IPS DF 4.7 (cell line): ENCODE results near the gene ELMO1.

Experiments
- DNase-seq: peaks from one replicate; pipeline ENCODE4 v3.0.0-alpha.2; 2013; ENCODE audit warnings: low spot score; ENCODE audit errors: extremely low read depth

ELMO1 gene

DNA sequence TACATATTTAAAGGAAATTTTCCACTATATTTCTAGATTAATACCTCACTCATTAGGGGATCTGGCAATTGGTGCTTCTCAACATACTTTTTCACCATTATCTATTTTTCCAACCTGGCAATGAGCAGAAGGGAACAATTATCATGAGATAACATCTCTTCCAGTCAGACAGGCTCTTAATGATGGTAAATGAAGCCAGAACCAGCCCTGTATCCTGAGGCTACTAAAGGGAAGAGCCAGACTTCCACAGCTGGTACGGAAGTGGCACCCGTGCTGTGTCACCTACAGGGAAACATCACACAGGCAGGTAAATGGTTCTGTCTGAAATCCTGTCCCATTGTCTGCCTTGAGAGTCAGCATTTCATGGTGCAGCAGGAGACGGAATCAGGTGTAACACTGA lies 75.9 kb downstream of the ELMO1 start:
- no peak for DNase-seq

DNA sequence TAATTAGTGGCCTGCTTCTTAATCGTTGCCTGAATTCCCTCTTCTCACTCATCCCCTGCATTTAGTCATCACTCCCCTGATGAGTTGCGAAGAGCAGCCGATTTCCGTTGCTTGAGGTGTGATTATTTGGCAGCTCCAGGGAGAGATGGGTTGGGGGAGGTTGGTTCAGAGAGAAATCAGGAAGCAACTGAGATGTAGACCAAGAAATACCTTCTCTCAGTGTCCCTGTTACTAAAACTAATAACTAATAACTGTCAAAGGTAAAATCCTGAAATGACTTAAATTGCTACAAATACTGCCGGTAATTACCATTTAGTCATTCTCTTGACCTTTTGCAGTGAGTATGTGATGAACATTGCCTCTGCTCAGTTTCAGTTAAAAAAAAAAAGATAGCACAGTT lies 76.9 kb downstream of the ELMO1 start:
- DNase-seq, result no peak

DNA sequence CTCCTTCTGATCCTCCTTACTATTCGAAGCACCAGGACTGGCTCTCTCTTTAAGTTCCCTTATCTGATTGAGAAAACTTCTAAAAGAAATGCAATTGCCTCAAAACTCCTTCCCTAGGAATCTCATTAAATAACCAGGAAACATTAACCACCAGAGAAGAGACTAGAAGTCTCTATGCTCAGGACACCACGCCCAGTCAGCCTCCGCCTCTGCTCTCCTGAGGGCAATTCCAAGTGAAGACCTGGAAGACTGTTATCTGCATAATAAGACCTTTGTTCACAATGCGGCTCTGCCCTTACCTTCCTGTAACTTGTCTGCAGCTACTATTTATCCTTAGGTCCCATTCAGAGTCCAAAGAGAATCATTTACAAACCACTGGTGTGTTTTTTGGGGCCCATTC lies 78.8 kb downstream of the ELMO1 start:
- no peak for DNase-seq

DNA sequence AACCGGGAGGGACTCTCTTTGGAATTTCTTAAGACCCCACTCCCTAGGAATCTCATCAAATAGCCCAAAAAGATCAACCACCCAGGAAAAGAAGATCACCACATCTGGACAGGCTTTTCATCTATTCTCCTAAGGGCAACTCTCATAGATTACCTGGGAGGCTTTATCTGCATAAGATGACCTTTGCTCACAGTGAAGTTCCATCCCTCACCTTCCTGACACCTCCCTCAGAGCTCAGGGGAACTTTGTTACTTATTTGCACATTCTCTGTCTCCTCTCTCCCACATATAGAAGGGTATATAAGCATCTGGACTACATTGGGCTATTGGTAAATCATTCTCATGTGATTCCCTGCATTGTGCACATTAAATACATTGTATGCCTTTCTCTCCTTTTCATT lies 80.1 kb downstream of the ELMO1 start:
- DNase-seq, result no peak

DNA sequence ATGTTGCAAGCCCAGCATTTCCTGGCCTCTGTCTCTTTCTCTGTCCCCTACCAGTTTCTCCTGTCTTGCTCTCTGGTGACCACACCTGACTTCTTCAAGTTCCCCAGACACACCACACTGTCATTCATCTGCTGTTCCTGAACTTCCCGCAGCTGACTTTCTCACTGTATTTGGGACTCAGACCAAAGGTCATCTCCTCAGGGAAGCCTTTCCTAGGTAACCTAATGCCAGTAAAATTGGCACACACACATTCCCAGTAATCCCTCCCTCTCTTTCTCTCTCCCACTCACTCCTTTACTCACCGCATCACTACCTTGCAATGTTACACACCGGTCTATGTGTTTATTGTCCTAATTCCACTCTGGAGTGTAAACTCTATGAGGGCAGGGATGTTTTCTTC lies 81.7 kb downstream of the ELMO1 start:
- DNase-seq, result no peak

DNA sequence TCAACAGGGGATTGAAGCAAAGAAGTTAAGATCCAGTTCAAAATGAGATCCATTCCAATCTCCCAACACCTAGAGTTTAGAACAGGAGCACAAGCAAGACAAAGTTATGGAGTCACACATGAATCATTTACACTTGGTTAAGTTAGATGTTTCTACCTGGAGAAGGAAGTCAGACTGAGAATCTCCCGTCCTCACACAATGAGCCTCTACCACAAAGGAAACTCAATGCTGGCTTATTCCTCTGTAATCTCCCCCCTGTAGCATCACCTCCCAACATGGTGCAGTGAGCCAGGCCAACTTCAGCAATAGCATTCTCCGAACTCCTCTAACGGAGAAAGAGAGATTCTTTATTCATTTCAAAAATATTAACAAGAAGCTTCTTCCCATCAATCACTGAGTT lies 82.2 kb downstream of the ELMO1 start:
- no peak for DNase-seq

DNA sequence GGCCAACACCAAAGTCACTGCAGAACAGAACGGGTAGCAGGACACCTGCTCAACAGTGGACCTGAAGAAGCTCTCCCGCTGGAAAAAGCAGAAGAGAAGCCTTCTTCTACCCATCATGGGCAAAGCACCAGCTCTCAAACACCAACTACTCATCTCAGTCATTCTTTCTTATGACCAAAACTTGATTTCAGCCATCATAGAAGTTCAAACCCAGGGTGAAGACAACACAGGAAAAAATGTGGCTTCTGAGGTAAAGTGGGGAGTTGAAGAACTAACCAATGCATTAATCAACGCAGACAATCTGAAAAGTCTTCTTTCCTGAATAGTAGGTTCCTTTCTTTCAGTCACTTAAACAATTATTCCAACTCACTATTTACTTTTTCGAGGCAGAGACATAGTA lies 83.3 kb downstream of the ELMO1 start:
- no peak for DNase-seq

DNA sequence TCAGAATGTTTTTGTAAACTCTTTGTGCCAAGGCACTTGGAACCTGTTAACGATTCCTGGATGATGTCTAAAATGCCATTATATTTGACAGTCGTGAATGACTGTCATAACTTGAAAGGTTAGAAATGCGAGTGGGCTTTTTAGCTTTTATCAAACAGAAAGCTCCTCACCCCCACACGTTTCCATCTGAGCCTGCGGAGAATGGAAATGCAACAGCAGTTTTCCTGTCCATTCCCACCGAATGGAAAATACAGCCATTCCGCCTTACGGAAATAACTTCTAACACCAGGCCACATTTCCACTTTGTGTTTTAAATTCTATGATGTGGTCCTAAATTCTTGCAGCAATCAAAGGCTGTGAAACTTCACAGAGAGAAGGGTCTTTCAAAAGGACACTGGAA lies 83.8 kb downstream of the ELMO1 start:
- DNase-seq, result no peak

DNA sequence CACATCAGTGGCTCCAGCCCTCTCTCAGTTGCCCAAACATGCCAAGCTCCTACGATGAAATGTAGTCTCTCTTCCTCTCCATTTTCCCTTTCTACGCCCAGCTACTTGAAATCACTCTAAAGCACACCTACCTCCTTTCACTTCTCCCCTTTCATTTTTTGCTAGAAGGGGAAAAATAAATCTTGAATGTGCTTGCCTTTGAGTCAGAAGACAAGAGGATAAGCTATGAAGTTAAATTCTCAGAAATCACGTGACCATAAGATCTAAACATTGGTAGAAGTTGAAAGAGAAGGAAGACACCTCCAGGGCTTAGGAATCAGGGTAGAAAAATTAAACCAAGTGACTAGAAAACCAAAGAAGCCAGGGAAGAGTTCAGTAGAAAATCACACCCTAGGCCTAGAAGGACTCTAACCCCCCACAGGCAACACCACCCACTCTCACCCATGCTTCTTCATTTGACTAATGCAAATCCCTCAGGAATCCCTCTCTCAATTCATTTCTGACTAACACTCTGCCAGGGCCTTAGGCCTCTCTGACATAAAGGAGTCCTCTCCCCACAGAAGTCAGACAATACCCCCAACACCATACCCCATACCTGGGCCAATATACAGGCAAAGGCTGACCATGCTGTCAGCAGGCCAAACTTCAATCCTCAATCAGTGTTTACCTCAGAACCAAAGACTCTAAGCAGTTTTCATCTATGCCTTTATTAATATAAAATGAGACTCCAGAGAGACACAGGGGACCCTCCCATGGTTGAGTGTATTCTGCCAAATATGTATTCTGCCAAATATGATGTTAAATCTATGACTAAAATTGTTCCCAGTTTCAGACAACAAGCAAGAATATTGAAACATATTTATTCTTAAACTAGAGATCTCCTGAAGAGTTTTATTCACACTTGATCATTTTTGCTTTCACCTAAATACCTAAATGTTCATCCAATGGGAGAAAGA lies 84.8 kb downstream of the ELMO1 start:
- DNase-seq, result no peak

DNA sequence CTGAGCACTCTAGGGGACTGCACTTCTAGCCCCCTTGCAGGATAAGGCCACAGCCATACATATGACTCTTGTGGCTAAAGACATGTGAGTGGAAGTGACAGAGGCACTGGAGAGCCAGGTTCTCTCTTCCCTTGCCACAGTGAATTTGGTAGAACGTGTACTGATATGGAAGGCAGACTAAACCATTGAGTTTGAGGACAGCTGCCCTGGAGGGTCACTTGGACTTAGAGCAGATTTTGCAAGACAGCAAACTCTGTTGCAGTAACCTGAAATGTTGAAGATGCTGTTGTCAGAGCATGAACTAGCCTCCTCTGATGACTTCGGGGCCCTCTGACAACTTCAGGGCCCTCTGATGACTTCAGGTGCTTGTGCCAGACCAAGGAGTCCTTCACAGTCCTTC lies 85.9 kb downstream of the ELMO1 start:
- no peak for DNase-seq

DNA sequence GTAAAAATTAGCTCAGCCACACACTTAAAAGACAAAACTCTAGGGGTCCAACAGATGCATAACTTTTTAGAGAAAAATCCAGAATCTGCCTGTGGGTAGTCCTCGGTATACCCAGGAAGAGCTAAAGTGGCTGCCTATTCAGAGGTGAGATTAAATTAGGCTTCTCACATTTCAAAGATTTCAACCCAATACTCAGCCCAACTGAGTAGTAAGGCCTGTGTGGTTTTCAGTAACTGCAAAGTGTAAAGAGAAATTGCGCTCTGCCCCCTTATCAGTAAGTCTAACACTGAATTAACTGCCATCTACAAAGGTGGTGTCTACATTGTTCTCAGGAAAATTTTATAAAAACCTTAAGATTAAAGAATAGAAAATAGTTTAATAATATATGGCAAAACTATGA lies 88.2 kb downstream of the ELMO1 start:
- no peak for DNase-seq

DNA sequence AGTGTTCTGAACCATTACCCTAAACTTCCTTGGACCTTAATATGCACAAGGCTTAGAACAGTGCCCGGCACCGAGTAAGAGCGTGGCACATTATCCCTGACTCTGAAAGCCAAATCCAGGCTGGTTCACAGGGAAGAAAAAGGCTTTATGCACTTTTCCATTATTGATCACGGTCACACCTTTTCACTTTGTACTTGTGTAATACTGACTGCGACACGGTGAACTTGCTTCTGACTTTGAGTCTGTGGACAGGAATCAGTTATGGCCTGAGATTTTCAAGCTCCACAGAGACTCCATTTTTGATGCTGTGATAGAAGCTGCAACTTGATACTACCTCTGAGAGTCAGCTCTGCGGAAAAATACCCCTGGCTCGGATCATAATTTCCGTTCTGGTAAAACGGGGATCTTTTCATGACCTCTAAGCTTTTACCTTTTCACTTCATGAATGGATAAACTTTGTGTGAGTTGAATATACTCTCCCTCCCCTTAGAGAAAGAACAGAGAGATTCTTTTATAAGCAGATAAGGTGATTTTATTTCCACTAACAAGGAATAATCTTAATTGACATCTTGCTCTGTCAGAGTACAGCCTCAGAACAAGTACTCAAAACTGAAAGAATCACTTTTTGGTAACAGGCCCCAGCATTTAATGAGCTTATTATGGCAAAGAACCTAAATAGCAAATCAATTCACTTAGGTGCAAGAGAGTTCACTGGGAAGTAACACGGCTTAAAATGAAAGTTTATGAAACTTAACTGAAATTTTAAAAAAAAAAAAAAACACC lies 88.8 kb downstream of the ELMO1 start:
- no peak for DNase-seq

DNA sequence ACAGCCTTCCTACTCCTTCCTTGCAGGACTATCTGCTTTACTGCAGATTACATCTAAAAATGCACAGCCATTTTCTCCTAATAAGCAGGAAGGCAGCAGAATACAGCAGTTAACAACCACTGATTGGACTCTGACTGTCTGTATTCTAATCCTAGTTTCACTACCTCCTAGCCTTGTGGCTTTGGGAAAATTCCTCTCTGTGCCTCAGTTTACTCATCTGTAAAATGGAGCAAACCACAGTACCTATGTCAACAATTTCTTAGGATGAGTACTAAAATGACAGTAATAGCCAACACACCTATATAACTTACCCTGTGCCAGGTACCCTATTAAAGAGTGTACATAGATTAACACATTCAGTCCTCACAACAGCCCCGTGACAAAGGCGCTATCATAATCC lies 89.5 kb downstream of the ELMO1 start:
- no peak for DNase-seq

DNA sequence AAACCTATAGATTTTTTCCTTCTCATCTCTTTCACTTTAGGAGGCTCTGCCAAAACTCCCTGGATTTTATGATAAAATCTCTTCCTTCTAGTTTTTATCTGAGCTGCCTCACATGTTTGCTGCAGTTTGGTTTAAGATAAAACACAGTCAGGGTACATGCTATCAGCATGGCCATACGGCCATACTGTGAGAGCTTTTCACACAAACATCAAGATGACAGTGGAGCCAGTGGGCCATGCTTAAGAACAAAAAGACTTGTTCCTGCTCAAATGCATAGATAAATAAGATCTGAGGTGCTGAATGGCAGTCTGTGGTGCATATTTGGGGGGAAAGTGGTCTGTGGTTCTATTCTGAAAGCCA lies 91.0 kb downstream of the ELMO1 start:
- no peak for DNase-seq

DNA sequence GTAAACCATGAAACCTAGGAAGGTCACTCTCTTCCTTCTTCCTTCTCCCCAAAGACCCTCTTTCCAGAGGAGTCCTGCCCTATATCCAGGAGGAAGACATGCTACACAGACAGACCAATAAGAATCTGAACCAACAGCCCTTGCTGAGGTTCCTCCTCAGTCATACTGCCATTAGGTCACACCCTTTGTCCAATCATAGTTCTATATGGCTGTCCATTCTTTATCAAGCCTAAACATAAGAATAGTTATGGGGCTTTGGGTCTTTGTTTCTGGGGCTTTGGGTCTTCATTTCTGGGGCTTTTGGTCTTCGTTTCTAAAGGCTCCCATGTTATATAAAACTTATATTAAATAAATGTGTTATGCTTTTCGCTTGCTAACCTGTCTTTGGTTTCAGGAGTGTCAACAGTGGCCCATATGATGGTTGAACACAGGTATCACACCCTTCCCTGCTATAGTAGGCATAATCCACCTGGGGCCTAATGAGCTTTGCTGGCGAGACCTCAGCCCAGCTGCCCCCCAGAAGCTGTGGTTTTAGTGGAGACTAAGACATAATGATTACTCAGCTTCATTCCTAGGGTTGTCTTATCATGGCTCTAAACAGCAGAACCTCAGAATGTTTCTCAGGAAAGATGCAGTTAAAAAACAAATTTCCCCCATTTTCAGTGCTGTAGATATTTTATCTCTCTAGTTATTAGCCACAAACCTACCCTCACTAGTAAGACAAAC lies 91.6 kb downstream of the ELMO1 start:
- DNase-seq, result no peak

DNA sequence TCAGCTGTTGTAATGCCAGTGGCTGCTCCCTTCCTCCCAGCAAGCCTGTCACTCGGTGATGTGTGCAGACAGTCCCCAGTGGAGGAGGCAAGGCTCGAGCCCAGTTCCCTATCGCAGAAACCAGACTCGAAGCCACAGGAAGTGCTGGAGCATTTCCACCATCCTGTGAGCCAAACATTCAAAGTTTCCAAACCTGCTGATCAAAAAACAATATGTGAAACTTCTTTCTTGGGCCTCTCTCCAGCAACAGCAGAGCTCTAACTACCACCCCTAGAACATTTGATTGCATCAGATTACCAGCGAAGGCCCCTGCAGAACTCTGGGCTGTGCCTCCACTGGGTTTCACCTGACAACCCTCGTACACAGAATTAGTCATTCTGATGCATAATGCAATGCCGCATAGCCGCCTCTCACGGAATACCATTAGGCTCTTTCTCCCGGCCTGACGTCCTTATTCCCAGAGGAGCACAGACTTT lies 94.0 kb downstream of the ELMO1 start:
- DNase-seq, result no peak

DNA sequence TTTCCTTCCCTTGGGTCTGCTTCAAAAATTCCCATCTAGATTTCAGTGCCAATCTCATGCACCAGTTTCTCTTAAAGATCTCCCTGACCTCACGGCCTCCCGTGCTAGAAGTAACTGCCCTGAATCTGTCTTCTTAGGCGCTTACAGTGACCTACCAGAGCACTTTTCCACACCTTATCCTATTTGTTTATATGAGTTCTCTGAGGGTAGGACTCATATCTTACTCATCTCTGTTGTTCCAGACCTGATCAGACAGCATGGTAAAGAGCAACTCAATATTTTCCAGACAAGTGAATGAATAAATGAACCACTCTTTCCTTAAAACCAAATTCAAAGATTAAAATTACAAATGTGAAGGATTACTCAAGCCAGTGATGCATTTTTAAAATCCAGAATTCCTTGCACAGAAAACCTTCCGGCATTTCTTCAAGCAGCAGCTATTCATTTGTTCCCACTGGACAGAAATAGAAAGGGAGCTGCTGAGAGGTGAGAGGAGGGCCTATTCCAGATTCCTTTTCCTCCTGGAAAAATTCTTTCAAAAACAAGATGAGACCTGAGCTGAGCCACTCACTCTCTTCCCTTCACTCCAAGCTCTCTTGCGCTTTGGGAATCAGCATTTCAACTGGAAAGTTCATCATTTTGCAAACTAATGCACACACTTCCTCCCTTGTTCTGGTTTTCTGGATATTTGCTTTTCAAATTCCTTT lies 94.6 kb downstream of the ELMO1 start:
- no peak for DNase-seq

DNA sequence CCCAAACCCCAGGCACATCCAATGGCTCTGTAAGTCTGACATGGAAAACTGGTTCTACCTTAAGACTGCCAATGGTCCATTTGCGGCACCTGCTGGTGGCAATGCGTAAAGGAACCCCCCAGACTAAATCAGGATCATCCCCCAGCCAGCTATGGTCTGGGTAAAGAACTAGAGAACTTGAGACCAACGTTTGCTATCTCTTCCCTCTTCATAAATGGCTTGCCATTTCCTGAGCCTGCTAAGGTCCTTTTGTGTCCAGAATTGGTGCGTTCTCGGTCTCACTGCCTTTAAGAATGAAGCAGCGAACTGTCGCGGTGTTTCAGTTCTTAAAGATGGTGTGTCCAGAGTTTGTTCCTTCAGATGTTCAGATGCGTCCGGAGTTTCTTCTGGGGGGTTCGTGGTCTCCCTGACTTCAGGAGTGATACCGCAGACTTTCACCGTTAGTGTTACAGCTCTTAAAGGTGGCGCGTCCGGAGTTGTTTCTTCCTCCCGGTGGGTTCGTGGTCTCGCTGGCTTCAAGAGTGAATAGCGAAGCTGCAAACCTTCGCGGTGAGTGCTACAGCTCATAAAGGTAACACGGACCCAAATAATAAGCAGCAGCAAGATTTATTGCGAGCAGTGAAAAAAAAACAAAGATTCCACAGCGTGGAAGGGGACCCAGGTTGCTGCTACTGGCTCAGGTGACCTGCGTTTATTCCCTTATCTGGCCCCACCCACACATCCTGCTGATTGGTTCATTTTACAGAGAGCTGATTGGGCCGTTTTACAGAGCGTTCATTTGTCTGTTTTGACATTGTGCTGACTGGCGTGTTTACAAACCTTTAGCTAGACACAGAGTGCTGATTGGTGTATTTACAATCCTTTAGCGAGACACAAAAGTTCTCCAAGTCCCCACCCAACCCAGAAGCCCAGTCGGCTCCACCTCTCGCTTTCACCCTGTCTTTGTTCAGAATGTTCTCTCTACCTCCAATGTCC lies 95.4 kb downstream of the ELMO1 start:
- no peak for DNase-seq

DNA sequence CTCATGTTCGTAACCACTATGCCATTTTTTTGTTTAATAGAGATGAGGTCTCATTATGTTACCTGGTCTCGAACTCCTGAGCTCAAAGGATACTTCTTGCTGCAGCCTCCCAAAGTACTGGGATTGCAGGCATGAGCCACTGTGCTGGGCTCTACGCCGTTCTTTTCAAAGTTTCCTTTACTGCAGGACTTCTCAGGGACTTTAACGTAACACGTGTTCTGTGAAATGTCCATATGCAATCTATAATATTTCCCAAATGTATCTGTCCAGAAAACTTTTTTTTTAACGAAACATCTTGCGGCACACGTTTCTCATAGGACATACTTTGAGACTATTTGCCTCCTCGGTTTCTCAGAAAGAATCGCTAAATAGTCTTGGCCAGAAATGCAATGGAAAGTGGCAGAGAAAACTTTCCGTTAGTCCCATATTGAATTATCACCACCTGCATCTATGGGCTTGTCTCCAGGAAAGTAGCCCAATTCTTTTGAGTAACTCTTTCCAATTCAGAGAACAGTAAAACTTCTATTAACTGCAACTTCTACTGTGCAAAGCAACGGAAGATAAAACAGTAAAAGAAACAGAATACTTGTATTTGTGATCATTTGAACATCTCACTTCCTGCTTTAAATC lies 96.3 kb downstream of the ELMO1 start:
- DNase-seq, result no peak

DNA sequence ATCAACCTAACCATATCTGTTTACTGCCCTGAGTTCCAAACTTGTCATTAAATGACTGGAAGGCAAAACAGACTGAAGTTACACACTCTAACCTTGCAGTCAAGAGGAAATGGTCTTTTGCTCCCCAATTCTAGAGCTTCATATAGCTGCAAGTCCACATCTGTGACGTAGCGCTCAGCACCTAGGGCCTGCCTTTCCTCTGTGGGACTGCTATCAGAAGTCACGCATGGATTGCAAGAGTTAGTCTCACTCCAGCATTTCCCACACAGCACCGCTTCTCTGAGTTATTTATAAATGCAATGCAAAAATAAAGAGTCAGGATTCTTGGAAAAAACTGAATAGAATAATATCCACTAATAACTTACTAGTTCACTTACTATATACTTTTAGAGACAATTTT lies 96.9 kb downstream of the ELMO1 start:
- no peak for DNase-seq
